NB4 (cell line): ENCODE results near the gene CDC20.

Experiments used
- CTCF ChIP-seq: IDR thresholded peaks from one replicate; pipeline ENCODE4 v1.5.1; 2012; ENCODE audit warnings: low read depth, low read length
- POLR2A ChIP-seq: IDR thresholded peaks from 2 replicates; pipeline ENCODE4 v1.6.1; 2011; ENCODE audit warnings: mild to moderate bottlenecking; ENCODE audit not compliant: insufficient read length; ENCODE audit errors: extremely low read depth
- TF ChIP-seq, protein P1 (sequence below): IDR thresholded peaks from 2 replicates; pipeline ENCODE4 v1.6.1; 2011; ENCODE audit warnings: low read depth, low read length

DNA sequence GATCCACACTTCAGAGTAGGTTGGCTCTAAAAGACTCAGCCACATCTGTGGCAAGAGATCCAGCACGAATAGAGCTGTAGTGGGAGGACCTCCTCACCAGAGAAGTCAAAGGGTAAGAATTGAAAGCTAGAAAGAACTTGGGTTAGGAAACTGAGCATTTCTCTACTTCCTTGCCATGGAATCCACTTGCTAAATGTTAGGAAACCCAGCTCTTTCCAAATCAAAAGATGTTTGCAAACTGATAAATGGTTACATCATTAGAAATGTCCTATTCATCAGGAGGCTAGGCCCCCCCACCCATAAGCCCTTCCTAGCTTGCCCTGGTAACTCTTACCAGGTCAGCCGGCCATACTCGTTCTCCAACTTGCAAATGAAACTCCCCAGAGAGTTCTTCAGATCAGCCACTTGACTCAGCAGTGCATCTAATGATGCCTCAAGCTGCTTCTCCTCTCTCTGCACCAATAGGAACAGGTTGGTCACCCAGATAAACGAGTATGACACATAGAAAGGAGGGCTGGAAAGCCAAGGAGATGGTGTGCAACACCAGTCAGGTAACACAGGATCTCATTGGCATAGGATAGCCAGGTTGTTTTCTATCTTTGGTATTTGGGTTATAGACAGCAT, 29.3 kb downstream of the CDC20 start:
- TF ChIP-seq, protein P1, sequence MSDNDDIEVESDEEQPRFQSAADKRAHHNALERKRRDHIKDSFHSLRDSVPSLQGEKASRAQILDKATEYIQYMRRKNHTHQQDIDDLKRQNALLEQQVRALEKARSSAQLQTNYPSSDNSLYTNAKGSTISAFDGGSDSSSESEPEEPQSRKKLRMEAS: no peak
- no peak for TF ChIP-seq POLR2A
- no peak for TF ChIP-seq CTCF
